ENCODE measurements around the gene EHD4. TPM values are rescaled to one million over a fixed set of nuclear protein-coding genes. Genes with fewer than 3 reads are reported as not detected.

The EHD4 gene
- polyA plus RNA-seq, 1 donor (not counting 4 experiments of a cell fraction or from before 2014, with no cell fraction given) = 31.5 TPM

- no peaks in the 10 kb centered on the region for H3K36me3 ChIP-seq (ENCODE audit: control insufficient read depth in 2 of 2, extremely low read depth in 1 of 2, insufficient read depth in 2 of 2, low read length in 2 of 2)
- no peaks in the 10 kb centered on the region for H3K9me3 ChIP-seq (ENCODE audit: control insufficient read depth, low read depth, low read length)
- no peaks in the 10 kb centered on the region for H3K9me1 ChIP-seq (ENCODE audit: control insufficient read depth, extremely low read depth, insufficient read depth, low read length)
- H3K27ac ChIP-seq (ENCODE audit: control insufficient read depth, insufficient read depth, low read length) = no peak overlapping the region
- no peak overlapping the region for H2AFZ ChIP-seq (ENCODE audit: control insufficient read depth, low read length)
- dilution Hi-C loops (cut with MboI; ENCODE audit: extremely low pct_ligation_motif_present, low sequenced_read_pairs) = no loop called here
- H3K4me2 ChIP-seq (ENCODE audit: control insufficient read depth, extremely low read depth, insufficient read depth, low read depth, low read length) = no peak overlapping the region
- H3K4me3 ChIP-seq (ENCODE audit: control insufficient read depth in 2 of 3, extremely low read depth in 1 of 3, insufficient read depth in 2 of 3, low read depth in 1 of 3, low read length in 3 of 3) = no peak overlapping the region
- peaks cover 4% of the 10 kb centered on the region for H3K4me1 ChIP-seq (ENCODE audit: control insufficient read depth, extremely low read depth, insufficient read depth, low read length)
- DNase-seq (ENCODE audit: low read depth, low spot score) (no peak), FAIRE-seq (no peak)
- no peaks in the 10 kb centered on the region for H4K20me1 ChIP-seq (ENCODE audit: control insufficient read depth, extremely low read depth, insufficient read depth, low read length)
- no peak overlapping the region for H3K9ac ChIP-seq (ENCODE audit: control insufficient read depth, extremely low read depth, insufficient read depth, low read length)
- no peak for TF ChIP-seq EZH2 (IDR thresholded peaks at IDR 0.05; ENCODE audit: low read length)
- H3K27me3 ChIP-seq (ENCODE audit: control insufficient read depth, extremely low read depth, insufficient read depth, low read length) = peaks cover 5% of the 10 kb centered on the region
- H3K79me2 ChIP-seq (ENCODE audit: control insufficient read depth, insufficient read depth, low read length) = no peaks in the 10 kb centered on the region
These were observed 85.6 kb downstream of the EHD4 start for GRCh38 chr15:41886741-41887140.

GRCh38 chr15:41885841-41886240, 86.5 kb downstream of the EHD4 start:
- no peak overlapping the region for H3K4me3 ChIP-seq (ENCODE audit: control insufficient read depth in 2 of 3, extremely low read depth in 1 of 3, insufficient read depth in 2 of 3, low read depth in 1 of 3, low read length in 3 of 3)
- H2AFZ ChIP-seq (ENCODE audit: control insufficient read depth, low read length) = no peak overlapping the region
- H3K36me3 ChIP-seq (ENCODE audit: control insufficient read depth in 2 of 2, extremely low read depth in 1 of 2, insufficient read depth in 2 of 2, low read length in 2 of 2) = no peaks in the 10 kb centered on the region
- DNase-seq (ENCODE audit: low read depth, low spot score) (no peak), FAIRE-seq (no peak)
- peaks cover 7% of the 10 kb centered on the region for H3K4me1 ChIP-seq (ENCODE audit: control insufficient read depth, extremely low read depth, insufficient read depth, low read length)
- no peaks in the 10 kb centered on the region for H4K20me1 ChIP-seq (ENCODE audit: control insufficient read depth, extremely low read depth, insufficient read depth, low read length)
- no peaks in the 10 kb centered on the region for H3K9me1 ChIP-seq (ENCODE audit: control insufficient read depth, extremely low read depth, insufficient read depth, low read length)
- no peaks in the 10 kb centered on the region for H3K9me3 ChIP-seq (ENCODE audit: control insufficient read depth, low read depth, low read length)
- no peaks in the 10 kb centered on the region for H3K79me2 ChIP-seq (ENCODE audit: control insufficient read depth, insufficient read depth, low read length)
- dilution Hi-C loops (cut with MboI; ENCODE audit: extremely low pct_ligation_motif_present, low sequenced_read_pairs) = no loop called here
- H3K9ac ChIP-seq (ENCODE audit: control insufficient read depth, extremely low read depth, insufficient read depth, low read length) = no peak overlapping the region
- H3K27ac ChIP-seq (ENCODE audit: control insufficient read depth, insufficient read depth, low read length) = no peak overlapping the region
- H3K4me2 ChIP-seq (ENCODE audit: control insufficient read depth, extremely low read depth, insufficient read depth, low read depth, low read length) = no peak overlapping the region
- H3K27me3 ChIP-seq (ENCODE audit: control insufficient read depth, extremely low read depth, insufficient read depth, low read length) = peaks cover 13% of the 10 kb centered on the region
- TF ChIP-seq CTCF (optimal IDR thresholded peaks at IDR 0.05 in 1 of 3, IDR thresholded peaks at IDR 0.05 in 1 of 3, conservative IDR thresholded peaks at IDR 0.05 in 1 of 3; ENCODE audit: extremely low read depth in 1 of 3, insufficient read depth in 2 of 3, low read length in 3 of 3) = no peak
- no peak for TF ChIP-seq EZH2 (IDR thresholded peaks at IDR 0.05; ENCODE audit: low read length)

GRCh38 chr15:41885321-41885720, 87.0 kb downstream of the EHD4 start:
- DNase-seq (ENCODE audit: low read depth, low spot score) = no peak
- no peak for FAIRE-seq
- Histone ChIP-seq H3K4me3 (ENCODE audit: control insufficient read depth in 2 of 3, extremely low read depth in 1 of 3, insufficient read depth in 2 of 3, low read depth in 1 of 3, low read length in 3 of 3) (no peak overlapping the region), H4K20me1 (ENCODE audit: control insufficient read depth, extremely low read depth, insufficient read depth, low read length) (no peaks in the 10 kb centered on the region), H2AFZ (ENCODE audit: control insufficient read depth, low read length) (no peak overlapping the region), H3K36me3 (ENCODE audit: control insufficient read depth in 2 of 2, extremely low read depth in 1 of 2, insufficient read depth in 2 of 2, low read length in 2 of 2) (no peaks in the 10 kb centered on the region), H3K79me2 (ENCODE audit: control insufficient read depth, insufficient read depth, low read length) (no peaks in the 10 kb centered on the region), H3K27ac (ENCODE audit: control insufficient read depth, insufficient read depth, low read length) (no peak overlapping the region), H3K9me1 (ENCODE audit: control insufficient read depth, extremely low read depth, insufficient read depth, low read length) (no peaks in the 10 kb centered on the region), H3K27me3 (ENCODE audit: control insufficient read depth, extremely low read depth, insufficient read depth, low read length) (peaks cover 13% of the 10 kb centered on the region), H3K9ac (ENCODE audit: control insufficient read depth, extremely low read depth, insufficient read depth, low read length) (no peak overlapping the region), H3K9me3 (ENCODE audit: control insufficient read depth, low read depth, low read length) (no peaks in the 10 kb centered on the region), H3K4me1 (ENCODE audit: control insufficient read depth, extremely low read depth, insufficient read depth, low read length) (peaks cover 7% of the 10 kb centered on the region), H3K4me2 (ENCODE audit: control insufficient read depth, extremely low read depth, insufficient read depth, low read depth, low read length) (no peak overlapping the region)
- no peak for TF ChIP-seq EZH2 (IDR thresholded peaks at IDR 0.05; ENCODE audit: low read length)
- no peak for TF ChIP-seq CTCF (optimal IDR thresholded peaks at IDR 0.05 in 1 of 3, IDR thresholded peaks at IDR 0.05 in 1 of 3, conservative IDR thresholded peaks at IDR 0.05 in 1 of 3; ENCODE audit: extremely low read depth in 1 of 3, insufficient read depth in 2 of 3, low read length in 3 of 3)
- dilution Hi-C loops (cut with MboI; ENCODE audit: extremely low pct_ligation_motif_present, low sequenced_read_pairs) = no loop called here
